Astrocyte of the cerebellum (primary cell): ENCODE measurements around the gene WNT2.

Experiments used
- DNase-seq: peaks from one replicate; pipeline ENCODE4 v3.0.0-alpha.2; 2011; ENCODE audit warnings: low read depth
- H3K4me3 ChIP-seq: 2 replicates; pipeline ENCODE4 v1.5.1; 2011; ENCODE audit warnings: mild to moderate bottlenecking, low read depth, low read length, moderate library complexity
- CTCF ChIP-seq: IDR thresholded peaks from 2 replicates; pipeline ENCODE4 v1.5.1; 2012; ENCODE audit warnings: low read length, low read depth, moderate library complexity, mild to moderate bottlenecking; ENCODE audit errors: missing control alignments
- in situ Hi-C: cut with HindIII; loops from 2 replicates; pipeline ENCODE4 v1.10.0; 2017; ENCODE audit warnings: low sequenced_read_pairs

WNT2 gene

GRCh38 chr7:117347962-117348672, 25.3 kb upstream of the WNT2 start:
- no peak overlapping the region for H3K4me3 ChIP-seq
- no peak for DNase-seq
- in situ Hi-C loops: no loop called here

GRCh38 chr7:117347480-117347879, 24.6 kb upstream of the WNT2 start:
- DNase-seq: no peak
- no peak overlapping the region for H3K4me3 ChIP-seq
- in situ Hi-C loops: no loop called here
- no peak for TF ChIP-seq CTCF

More at GRCh38 chr7:117347962-117348672, 25.3 kb upstream of the WNT2 start:
- TF ChIP-seq CTCF: no peak

- no peak overlapping the region for H3K4me3 ChIP-seq
- in situ Hi-C loops: no loop called here
- no peak for TF ChIP-seq CTCF
- no peak for DNase-seq
Observed at GRCh38 chr7:117346161-117346560, 23.3 kb upstream of the WNT2 start.

GRCh38 chr7:117338020-117338419, 15.2 kb upstream of the WNT2 start:
- in situ Hi-C loops: no loop called here
- DNase-seq: no peak
- no peak overlapping the region for H3K4me3 ChIP-seq
- TF ChIP-seq CTCF: no peak

GRCh38 chr7:117333168-117333567, 10.3 kb upstream of the WNT2 start:
- no peak for DNase-seq
- in situ Hi-C loops: no loop called here
- no peak overlapping the region for H3K4me3 ChIP-seq
- no peak for TF ChIP-seq CTCF

- no peak for TF ChIP-seq CTCF
- H3K4me3 ChIP-seq: no peak overlapping the region
- in situ Hi-C loops: no loop called here
- no peak for DNase-seq
Observed at GRCh38 chr7:117332031-117332430, 9.2 kb upstream of the WNT2 start.
